ENCODE measurements around the gene EPN3.

EPN3 gene

GRCh38 chr17:50532452-50533024 is at the start of gene EPN3:
TSS of gene EPN3 (plus strand) at chr17:50532735. CDS start at chr17:50536557, 3,822 bp downstream.
- DNase-seq: no peak

GRCh38 chr17:50483266-50483665 is 49.3 kb upstream of the EPN3 start:
- no peak for DNase-seq

GRCh38 chr17:50484386-50485155 is 48.0 kb upstream of the EPN3 start:
- DNase-seq: no peak

- no peak for DNase-seq
These were observed 45.1 kb upstream of the EPN3 start for GRCh38 chr17:50487213-50488096.

- DNase-seq: no peak
These were observed 43.7 kb upstream of the EPN3 start for GRCh38 chr17:50488880-50489279.

- no peak for DNase-seq
These were observed 41.0 kb upstream of the EPN3 start for GRCh38 chr17:50491505-50491904.

GRCh38 chr17:50492214-50492613 is 40.3 kb upstream of the EPN3 start:
- no peak for DNase-seq

GRCh38 chr17:50493744-50494143 is 38.8 kb upstream of the EPN3 start:
- no peak for DNase-seq

GRCh38 chr17:50495217-50495823 is 37.2 kb upstream of the EPN3 start:
- no peak for DNase-seq

GRCh38 chr17:50495918-50496317 is 36.6 kb upstream of the EPN3 start:
- peak; percentile 62 for DNase-seq

- DNase-seq: no peak
These were observed 34.3 kb upstream of the EPN3 start for GRCh38 chr17:50498021-50498874.

GRCh38 chr17:50499270-50499669 is 33.3 kb upstream of the EPN3 start:
- no peak for DNase-seq

GRCh38 chr17:50499721-50500120 is 32.8 kb upstream of the EPN3 start:
- peak; percentile 60 for DNase-seq

- peak; percentile 24 for DNase-seq
These were observed 31.5 kb upstream of the EPN3 start for GRCh38 chr17:50501054-50501453.

GRCh38 chr17:50502301-50502990 is 30.1 kb upstream of the EPN3 start:
- DNase-seq: no peak

- DNase-seq: no peak
These were observed 26.9 kb upstream of the EPN3 start for GRCh38 chr17:50505591-50506130.

GRCh38 chr17:50506298-50506697 is 26.2 kb upstream of the EPN3 start:
- DNase-seq: no peak

- peak; percentile 75 for DNase-seq
These were observed 24.5 kb upstream of the EPN3 start, which contains the start of gene MYCBPAP for GRCh38 chr17:50507871-50508572. TSS of gene MYCBPAP (plus strand) at chr17:50508439. CDS start at chr17:50508675, 236 bp downstream.

- no peak for DNase-seq
These were observed 23.7 kb upstream of the EPN3 start for GRCh38 chr17:50508573-50509460.
